ENCODE data around the gene LRP8.

LRP8 gene

DNA sequence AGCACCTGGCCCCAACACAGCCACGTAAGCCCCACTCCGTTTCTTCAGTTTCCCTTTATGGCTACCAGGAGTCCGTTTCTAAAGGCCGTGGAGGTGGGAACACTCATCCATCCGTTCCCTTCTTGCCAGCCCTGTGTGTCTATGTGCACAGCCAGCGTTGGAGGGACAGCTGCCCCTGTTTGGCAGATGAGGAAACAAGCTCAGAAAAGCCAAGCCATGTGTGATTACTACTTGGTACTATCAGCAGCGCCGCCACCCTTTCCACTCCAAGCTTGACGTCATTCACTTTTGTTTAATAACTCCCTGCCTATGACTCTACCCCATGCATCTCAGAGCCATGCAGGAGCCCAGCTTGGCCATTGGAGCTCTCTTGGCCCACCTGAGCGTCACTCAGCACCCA is 3.5 kb downstream of the LRP8 start:
- Histone ChIP-seq H3K36me3 (ENCODE audit: control insufficient read depth in 5 of 5, insufficient read depth in 5 of 5, low read length in 5 of 5) (no peaks in the 10 kb centered on the region), H3K27ac (ENCODE audit: low read depth, low read length) (no peak overlapping the region), H3K27me3 (ENCODE audit: control insufficient read depth in 5 of 5, insufficient read depth in 4 of 5, low read length in 5 of 5) (peaks cover 0 to 2% (median 0%) of the 10 kb centered on the region in 5 donors), H3K4me3 (ENCODE audit: low read depth in 1 of 5, low read length in 5 of 5) (no peak overlapping the region), H3K9ac (ENCODE audit: low read length in 5 of 5) (no peak overlapping the region), H3K4me1 (ENCODE audit: control insufficient read depth in 5 of 5, insufficient read depth in 5 of 5, low read length in 5 of 5) (peaks cover 0 to 31% (median 26%) of the 10 kb centered on the region in 5 donors), H3K9me3 (ENCODE audit: control insufficient read depth in 5 of 5, low read length in 5 of 5) (no peaks in the 10 kb centered on the region)

GRCh38 chr1:53323316-53323715 is 4.6 kb downstream of the LRP8 start:
- peaks cover 0 to 28% (median 25%) of the 10 kb centered on the region in 5 donors for H3K4me1 ChIP-seq (ENCODE audit: control insufficient read depth in 5 of 5, insufficient read depth in 5 of 5, low read length in 5 of 5)
- H3K36me3 ChIP-seq (ENCODE audit: control insufficient read depth in 5 of 5, insufficient read depth in 5 of 5, low read length in 5 of 5): no peaks in the 10 kb centered on the region
- peaks cover 0 to 2% (median 0%) of the 10 kb centered on the region in 5 donors for H3K27me3 ChIP-seq (ENCODE audit: control insufficient read depth in 5 of 5, insufficient read depth in 4 of 5, low read length in 5 of 5)
- H3K9ac ChIP-seq (ENCODE audit: low read length in 5 of 5): no peak overlapping the region
- no peak overlapping the region for H3K4me3 ChIP-seq (ENCODE audit: low read depth in 1 of 5, low read length in 5 of 5)
- H3K27ac ChIP-seq (ENCODE audit: low read depth, low read length): no peak overlapping the region
- H3K9me3 ChIP-seq (ENCODE audit: control insufficient read depth in 5 of 5, low read length in 5 of 5): no peaks in the 10 kb centered on the region

- Histone ChIP-seq H3K27ac (ENCODE audit: low read depth, low read length) (no peak overlapping the region), H3K36me3 (ENCODE audit: control insufficient read depth in 5 of 5, insufficient read depth in 5 of 5, low read length in 5 of 5) (no peaks in the 10 kb centered on the region), H3K4me3 (ENCODE audit: low read depth in 1 of 5, low read length in 5 of 5) (no peak overlapping the region), H3K9ac (ENCODE audit: low read length in 5 of 5) (no peak overlapping the region), H3K9me3 (ENCODE audit: control insufficient read depth in 5 of 5, low read length in 5 of 5) (no peaks in the 10 kb centered on the region), H3K4me1 (ENCODE audit: control insufficient read depth in 5 of 5, insufficient read depth in 5 of 5, low read length in 5 of 5) (peaks cover 0 to 19% (median 18%) of the 10 kb centered on the region in 5 donors), H3K27me3 (ENCODE audit: control insufficient read depth in 5 of 5, insufficient read depth in 4 of 5, low read length in 5 of 5) (peaks cover 0 to 2% (median 0%) of the 10 kb centered on the region in 5 donors)
Observed at GRCh38 chr1:53321776-53322602, 5.9 kb downstream of the LRP8 start.

- Histone ChIP-seq H3K4me1 (ENCODE audit: control insufficient read depth in 5 of 5, insufficient read depth in 5 of 5, low read length in 5 of 5) (peaks cover 0 to 13% (median 11%) of the 10 kb centered on the region in 5 donors), H3K36me3 (ENCODE audit: control insufficient read depth in 5 of 5, insufficient read depth in 5 of 5, low read length in 5 of 5) (no peaks in the 10 kb centered on the region), H3K4me3 (ENCODE audit: low read depth in 1 of 5, low read length in 5 of 5) (no peak overlapping the region), H3K9ac (ENCODE audit: low read length in 5 of 5) (no peak overlapping the region), H3K27me3 (ENCODE audit: control insufficient read depth in 5 of 5, insufficient read depth in 4 of 5, low read length in 5 of 5) (peaks cover 0 to 2% (median 0%) of the 10 kb centered on the region in 5 donors), H3K9me3 (ENCODE audit: control insufficient read depth in 5 of 5, low read length in 5 of 5) (no peaks in the 10 kb centered on the region), H3K27ac (ENCODE audit: low read depth, low read length) (no peak overlapping the region)
Observed at GRCh38 chr1:53321366-53321765, 6.5 kb downstream of the LRP8 start.

GRCh38 chr1:53320646-53321045 is 7.2 kb downstream of the LRP8 start:
- Histone ChIP-seq H3K9me3 (ENCODE audit: control insufficient read depth in 5 of 5, low read length in 5 of 5) (no peaks in the 10 kb centered on the region), H3K27me3 (ENCODE audit: control insufficient read depth in 5 of 5, insufficient read depth in 4 of 5, low read length in 5 of 5) (peaks cover 0 to 2% (median 0%) of the 10 kb centered on the region in 5 donors), H3K9ac (ENCODE audit: low read length in 5 of 5) (no peak overlapping the region), H3K4me3 (ENCODE audit: low read depth in 1 of 5, low read length in 5 of 5) (no peak overlapping the region), H3K27ac (ENCODE audit: low read depth, low read length) (no peak overlapping the region), H3K36me3 (ENCODE audit: control insufficient read depth in 5 of 5, insufficient read depth in 5 of 5, low read length in 5 of 5) (no peaks in the 10 kb centered on the region), H3K4me1 (ENCODE audit: control insufficient read depth in 5 of 5, insufficient read depth in 5 of 5, low read length in 5 of 5) (peaks cover 0 to 6% (median 5%) of the 10 kb centered on the region in 5 donors)

DNA sequence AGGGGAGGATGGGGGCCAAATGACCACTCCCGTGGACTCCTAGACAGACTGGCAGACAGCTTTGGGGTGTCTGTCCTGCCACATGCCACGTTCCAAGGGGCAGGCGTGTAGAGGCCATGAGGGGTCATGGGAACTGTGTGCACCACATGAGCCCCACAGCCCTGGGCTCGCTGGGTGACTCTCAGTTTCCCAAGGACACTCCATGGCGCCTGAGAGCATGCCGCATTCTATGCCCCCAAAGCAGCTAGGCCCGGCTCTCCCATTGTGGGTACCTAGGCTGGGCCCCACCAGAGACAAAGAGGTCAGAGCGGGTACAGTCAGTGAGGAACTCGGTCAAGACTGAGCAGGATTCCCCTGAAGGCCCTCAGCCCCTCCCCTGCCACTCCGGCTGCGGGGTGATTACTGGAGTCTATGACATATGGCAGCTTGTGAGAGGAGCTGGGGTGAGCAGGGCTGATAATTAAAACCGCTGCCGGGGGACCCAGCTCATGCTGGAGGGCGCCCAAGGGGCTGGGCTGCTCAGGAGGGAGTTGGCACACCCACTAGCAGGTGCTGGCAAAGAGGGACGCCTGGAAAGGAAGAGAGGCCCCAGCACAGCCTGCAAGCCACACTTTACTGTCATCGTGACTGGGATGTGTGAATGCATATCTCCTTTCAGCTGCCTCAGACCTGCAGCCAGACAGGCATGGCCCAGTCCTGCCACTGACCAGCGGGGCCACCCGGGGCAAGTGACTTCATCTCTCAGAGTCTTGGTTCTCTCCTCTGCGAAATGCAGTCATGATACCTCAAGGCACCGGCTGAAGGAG is 8.4 kb downstream of the LRP8 start:
- no peak overlapping the region for H3K27ac ChIP-seq (ENCODE audit: low read depth, low read length)
- H3K9ac ChIP-seq (ENCODE audit: low read length in 5 of 5): no peak overlapping the region

DNA sequence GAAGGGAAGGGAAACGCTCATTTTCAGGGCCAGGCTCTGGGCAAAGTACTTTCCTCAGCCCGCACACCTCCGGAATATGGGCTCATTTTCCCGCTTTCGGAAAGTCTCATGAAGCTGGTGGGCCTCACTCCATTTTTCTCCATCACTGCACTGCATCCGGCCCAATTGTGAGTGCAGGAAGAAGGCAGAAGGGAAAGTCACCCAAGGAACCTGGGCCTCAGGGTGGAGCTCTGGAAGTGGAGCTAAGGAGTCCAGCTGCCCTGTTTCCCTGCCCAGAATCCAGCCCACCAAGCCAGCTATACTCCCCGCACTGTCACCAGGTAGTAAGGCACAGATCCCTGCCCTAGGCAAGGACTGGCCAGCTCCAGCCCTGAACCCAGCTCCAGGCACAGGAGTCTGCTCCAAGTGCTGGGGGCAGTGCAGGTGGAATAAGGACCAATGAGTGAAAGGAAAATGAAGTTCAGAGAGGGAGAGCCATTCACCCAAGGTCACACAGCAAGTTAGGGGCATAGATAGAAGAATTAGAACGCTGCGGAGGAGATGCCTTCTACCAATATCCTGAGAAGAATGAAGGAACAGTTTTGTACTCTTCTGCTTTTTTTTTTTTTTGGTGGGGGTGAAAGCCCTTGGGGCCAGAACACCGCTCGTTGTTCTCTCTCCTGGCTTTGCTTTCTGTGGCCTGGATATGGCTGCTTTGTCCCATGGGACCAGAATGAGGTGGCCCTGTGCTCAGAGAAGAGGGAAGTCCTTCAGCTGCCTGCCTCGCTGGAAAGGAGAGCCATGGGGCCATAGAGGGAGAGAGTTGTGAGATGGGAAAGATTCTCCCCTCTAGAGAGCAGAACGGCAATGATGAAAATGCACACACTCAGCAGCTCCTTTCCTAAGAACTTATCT is 10.0 kb downstream of the LRP8 start:
- no peak overlapping the region for H3K27ac ChIP-seq (ENCODE audit: low read depth, low read length)
- no peaks in the 10 kb centered on the region for H3K36me3 ChIP-seq (ENCODE audit: control insufficient read depth in 5 of 5, insufficient read depth in 5 of 5, low read length in 5 of 5)
- H3K4me3 ChIP-seq (ENCODE audit: low read depth in 1 of 5, low read length in 5 of 5): no peak overlapping the region

More for the DNA sequence above, 8.4 kb downstream of the LRP8 start:
- no peaks in the 10 kb centered on the region for H3K9me3 ChIP-seq (ENCODE audit: control insufficient read depth in 5 of 5, low read length in 5 of 5)
- H3K36me3 ChIP-seq (ENCODE audit: control insufficient read depth in 5 of 5, insufficient read depth in 5 of 5, low read length in 5 of 5): no peaks in the 10 kb centered on the region
- H3K27me3 ChIP-seq (ENCODE audit: control insufficient read depth in 5 of 5, insufficient read depth in 4 of 5, low read length in 5 of 5): peaks cover 0 to 2% (median 0%) of the 10 kb centered on the region in 5 donors
- no peaks in the 10 kb centered on the region for H3K4me1 ChIP-seq (ENCODE audit: control insufficient read depth in 5 of 5, insufficient read depth in 5 of 5, low read length in 5 of 5)
- no peak overlapping the region for H3K4me3 ChIP-seq (ENCODE audit: low read depth in 1 of 5, low read length in 5 of 5)

DNA sequence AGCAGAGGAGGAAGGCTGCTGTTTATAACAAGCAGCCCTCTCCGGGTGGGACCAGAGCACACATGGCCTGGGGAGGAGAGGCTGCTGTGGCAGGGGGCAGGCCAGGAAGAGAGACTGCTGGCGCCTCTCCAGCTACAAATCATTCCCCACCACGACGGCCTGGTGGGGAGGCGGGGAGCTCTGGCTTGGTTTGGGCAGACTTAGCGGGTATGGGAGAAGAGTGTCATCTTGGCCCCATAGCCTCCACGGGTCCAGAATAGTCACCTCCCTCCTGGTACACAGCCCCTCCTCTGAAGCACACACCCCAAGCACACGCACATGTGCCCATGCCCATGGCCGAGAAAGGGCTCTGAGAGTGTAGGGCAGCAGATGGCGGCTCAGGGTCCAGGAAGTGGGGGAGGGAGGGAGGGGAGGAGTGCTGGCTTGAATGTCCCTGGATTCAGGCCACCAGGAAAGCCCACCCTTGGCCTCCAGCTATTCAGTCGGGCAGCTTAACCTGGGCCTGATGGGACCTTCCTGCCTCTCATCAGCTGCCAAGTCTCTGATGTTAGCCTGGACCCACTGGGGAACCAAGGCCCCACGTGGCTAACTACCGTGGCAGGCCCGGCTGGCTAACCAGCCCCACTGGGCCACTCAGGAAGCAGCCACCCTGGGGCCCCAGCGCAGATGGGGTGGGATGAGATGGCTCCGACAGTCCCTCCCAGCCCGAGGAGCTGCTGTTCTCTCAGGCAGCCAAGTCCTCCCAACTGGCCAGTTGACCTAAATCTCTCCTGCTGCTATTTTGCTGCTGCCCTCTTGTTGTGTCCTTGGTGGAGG is 10.9 kb downstream of the LRP8 start:
- Histone ChIP-seq H3K4me1 (ENCODE audit: control insufficient read depth in 5 of 5, insufficient read depth in 5 of 5, low read length in 5 of 5) (no peaks in the 10 kb centered on the region), H3K27me3 (ENCODE audit: control insufficient read depth in 5 of 5, insufficient read depth in 4 of 5, low read length in 5 of 5) (peaks cover 0 to 1% (median 0%) of the 10 kb centered on the region in 5 donors), H3K9ac (ENCODE audit: low read length in 5 of 5) (no peak overlapping the region), H3K27ac (ENCODE audit: low read depth, low read length) (no peak overlapping the region), H3K9me3 (ENCODE audit: control insufficient read depth in 5 of 5, low read length in 5 of 5) (no peaks in the 10 kb centered on the region), H3K4me3 (ENCODE audit: low read depth in 1 of 5, low read length in 5 of 5) (no peak overlapping the region), H3K36me3 (ENCODE audit: control insufficient read depth in 5 of 5, insufficient read depth in 5 of 5, low read length in 5 of 5) (no peaks in the 10 kb centered on the region)

More for the DNA sequence above, 10.0 kb downstream of the LRP8 start:
- Histone ChIP-seq H3K4me1 (ENCODE audit: control insufficient read depth in 5 of 5, insufficient read depth in 5 of 5, low read length in 5 of 5) (no peaks in the 10 kb centered on the region), H3K27me3 (ENCODE audit: control insufficient read depth in 5 of 5, insufficient read depth in 4 of 5, low read length in 5 of 5) (peaks cover 0 to 2% (median 0%) of the 10 kb centered on the region in 5 donors), H3K9ac (ENCODE audit: low read length in 5 of 5) (no peak overlapping the region), H3K9me3 (ENCODE audit: control insufficient read depth in 5 of 5, low read length in 5 of 5) (no peaks in the 10 kb centered on the region)

- Histone ChIP-seq H3K27me3 (ENCODE audit: control insufficient read depth in 5 of 5, insufficient read depth in 4 of 5, low read length in 5 of 5) (no peaks in the 10 kb centered on the region), H3K4me1 (ENCODE audit: control insufficient read depth in 5 of 5, insufficient read depth in 5 of 5, low read length in 5 of 5) (no peaks in the 10 kb centered on the region), H3K27ac (ENCODE audit: low read depth, low read length) (no peak overlapping the region), H3K4me3 (ENCODE audit: low read depth in 1 of 5, low read length in 5 of 5) (no peak overlapping the region), H3K36me3 (ENCODE audit: control insufficient read depth in 5 of 5, insufficient read depth in 5 of 5, low read length in 5 of 5) (no peaks in the 10 kb centered on the region), H3K9ac (ENCODE audit: low read length in 5 of 5) (peak overlapping the region in 1 of 5 donors; percentile 13), H3K9me3 (ENCODE audit: control insufficient read depth in 5 of 5, low read length in 5 of 5) (no peaks in the 10 kb centered on the region)
Observed at GRCh38 chr1:53316424-53316765, 11.5 kb downstream of the LRP8 start.

Measured in subcutaneous abdominal adipose tissue (tissue), 5 donors.